NCI-H69 (cell line): ENCODE data around the gene ADORA2B.

ENCODE experiments used
- DNase-seq: peaks from one replicate; lab custom pipeline; 2025; lab: John Stamatoyannopoulos, UW

Gene ADORA2B

DNA sequence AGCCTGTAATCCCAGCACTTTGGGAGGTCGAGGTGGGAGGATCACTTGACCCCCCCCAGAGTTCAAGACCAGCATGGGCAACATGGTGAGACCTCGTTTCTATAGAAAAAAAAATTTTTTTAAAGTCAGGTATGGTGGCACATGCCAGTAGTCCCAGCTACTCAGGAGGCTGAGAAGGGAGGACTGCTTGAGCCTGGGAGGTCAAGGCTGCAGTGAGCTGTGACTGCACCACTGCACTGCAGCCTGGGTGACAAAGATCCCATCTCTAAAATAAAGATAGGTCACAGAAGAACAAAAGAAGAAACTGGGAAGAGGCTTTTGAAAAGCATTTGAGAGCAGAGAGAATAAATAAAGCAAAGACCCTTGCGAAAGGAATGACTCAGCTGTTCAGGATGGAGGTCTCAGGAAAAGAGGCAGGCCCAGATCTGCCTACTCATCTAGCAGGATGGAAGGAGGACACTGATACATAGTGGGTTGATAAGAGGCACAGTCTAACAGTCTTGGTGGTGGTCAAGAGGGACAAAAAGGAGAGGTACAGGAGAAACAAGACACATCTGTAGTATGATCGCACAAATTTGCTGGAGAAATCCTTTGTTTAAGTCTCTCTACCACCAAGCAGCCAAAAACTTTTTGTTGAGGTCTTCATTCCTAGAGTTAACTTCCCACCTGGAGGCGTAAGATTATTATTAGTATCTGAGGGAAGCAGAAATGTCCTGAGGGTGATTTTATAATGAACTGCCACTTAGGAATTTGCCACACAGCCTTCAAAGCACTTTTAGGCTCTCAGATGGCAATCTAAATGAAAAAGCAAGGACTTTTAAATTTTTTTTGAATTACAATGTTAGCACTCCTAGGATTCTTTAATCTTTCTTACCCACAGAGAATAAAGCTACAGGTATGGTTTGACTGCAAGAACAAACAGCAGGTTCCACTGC is 37.0 kb downstream of the ADORA2B start:
- DNase-seq: no peak

DNA sequence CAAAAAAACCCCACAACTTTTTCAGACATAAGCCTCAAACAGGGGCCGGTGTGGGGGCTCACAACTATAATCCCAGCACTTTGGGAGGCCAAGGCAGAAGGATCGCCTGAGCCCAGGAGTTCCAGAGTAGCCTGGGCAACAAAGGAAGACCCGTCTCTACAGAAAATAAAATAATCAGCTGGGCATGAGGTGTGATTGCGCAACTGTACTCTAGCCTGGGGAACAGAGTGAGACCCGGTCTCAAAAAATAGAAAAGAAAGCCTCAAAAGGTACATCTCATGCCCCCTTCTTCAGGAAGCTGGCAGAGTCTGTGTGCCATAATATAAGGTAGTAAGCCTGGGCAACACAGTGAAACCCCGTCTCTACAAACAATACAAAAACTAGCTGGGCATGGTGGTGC is 51.4 kb downstream of the ADORA2B start:
- no peak for DNase-seq

DNA sequence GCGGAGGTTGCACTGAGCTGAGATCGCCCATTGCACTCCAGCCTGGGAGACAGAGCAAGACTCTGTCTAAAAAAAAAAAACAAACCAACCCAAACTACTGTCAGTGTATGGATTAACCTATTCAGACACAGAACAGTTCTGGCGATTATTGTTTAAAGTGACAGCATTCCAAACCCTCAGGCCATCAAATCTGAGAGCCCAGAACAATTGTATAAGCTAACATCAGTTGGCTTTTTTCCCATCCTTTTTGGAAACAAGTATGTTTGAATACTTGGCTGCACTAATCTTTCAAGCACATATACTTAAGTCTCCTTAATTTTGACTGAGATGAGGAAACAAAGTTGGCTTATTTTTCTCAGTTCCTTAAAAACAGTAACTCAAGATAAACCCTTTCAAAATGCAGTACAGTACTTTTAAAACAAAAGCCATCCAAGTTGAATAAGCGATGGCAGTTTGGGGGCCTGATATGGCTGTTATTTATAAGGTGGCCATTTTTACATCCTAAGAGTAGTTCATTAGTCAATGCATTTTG is 53.2 kb downstream of the ADORA2B start:
- no peak for DNase-seq

DNA sequence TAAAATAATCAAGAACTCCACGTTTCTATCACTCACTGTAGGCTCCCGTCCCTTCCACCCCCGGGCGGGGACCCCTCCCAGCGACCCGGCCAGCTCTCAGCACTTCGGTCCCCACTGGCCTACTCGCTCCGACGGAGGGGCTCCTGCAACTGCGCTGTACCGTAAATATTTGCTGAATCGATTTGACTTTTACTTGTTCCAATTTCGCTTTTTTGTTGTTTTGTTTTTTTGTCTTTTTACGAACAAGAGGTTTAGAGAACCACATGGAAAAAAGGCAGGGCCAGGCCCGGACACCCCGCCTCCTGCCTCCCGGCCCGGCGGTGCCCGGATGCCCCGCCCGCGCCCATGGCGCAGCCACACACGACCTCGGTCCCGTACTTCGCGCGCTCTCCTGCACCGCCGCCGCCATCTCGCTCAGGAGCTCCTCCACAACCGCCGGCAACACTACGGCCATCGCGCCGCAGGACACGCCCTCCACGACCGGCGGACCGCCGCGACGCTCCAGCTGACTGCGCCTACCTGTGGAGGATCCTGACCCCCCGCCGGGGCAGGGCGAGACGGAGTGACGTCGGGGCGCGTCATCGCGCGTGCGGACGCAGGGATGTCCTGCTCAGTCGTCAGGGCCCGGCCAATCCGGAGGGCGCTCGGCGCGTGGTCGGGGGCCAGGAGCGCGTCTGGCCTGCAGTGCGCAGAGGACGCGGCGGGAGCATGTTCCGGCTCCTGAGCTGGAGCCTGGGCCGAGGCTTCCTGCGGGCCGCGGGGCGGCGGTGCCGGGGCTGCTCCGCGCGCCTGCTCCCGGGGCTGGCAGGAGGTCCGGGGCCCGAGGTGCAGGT is 54.4 kb downstream of the ADORA2B start, which contains the start of the genes TTC19 and ZSWIM7:
Gene TTC19, plus strand, starts transcription at position 684 of the 833 bp plus-strand sequence. Its CDS starts 25 bp downstream, at position 709.
Gene ZSWIM7, minus strand, starts transcription at position 564 of the 833 bp plus-strand sequence. Its CDS starts 110 bp downstream, at position 454.
- DNase-seq: peak; percentile 94

DNA sequence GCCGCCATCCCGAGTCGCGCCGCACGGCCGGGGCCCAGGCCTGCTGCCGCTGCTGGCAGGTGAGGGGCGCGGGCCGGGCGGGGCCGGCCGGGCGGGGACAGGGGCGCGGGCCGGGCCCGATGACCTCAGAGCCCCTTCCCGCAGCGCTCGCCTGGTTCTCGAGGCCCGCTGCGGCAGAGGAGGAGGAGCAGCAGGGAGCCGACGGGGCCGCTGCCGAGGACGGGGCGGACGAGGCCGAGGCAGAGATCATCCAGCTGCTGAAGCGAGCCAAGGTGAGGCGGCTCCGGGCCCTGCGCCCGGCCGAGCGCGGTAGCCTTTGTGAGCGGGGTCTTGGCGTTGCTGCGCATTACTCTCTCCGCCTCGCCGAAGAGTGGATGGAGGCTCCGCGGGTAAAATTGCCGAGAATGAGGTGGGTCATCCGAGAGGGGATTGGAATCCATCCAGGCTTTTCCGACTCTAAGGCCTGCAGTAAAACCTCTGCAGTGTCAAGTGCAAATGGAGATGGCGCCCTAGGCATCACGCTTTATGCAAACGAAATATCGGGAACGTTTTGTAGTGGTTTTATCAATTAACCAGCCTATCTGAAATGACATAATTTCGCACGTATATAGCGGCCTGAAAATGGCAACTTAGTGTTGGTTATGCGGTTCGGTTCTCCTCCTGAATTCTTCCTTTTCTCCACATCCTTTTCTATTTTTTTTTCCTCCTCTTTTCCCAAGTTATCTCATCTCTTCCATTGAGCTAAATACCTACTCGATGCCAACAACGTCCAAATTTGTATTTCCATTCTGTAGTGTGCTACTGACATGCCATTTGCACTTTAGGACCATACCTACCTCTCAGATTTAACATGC is 55.3 kb downstream of the ADORA2B start:
- peak; percentile 71 for DNase-seq

DNA sequence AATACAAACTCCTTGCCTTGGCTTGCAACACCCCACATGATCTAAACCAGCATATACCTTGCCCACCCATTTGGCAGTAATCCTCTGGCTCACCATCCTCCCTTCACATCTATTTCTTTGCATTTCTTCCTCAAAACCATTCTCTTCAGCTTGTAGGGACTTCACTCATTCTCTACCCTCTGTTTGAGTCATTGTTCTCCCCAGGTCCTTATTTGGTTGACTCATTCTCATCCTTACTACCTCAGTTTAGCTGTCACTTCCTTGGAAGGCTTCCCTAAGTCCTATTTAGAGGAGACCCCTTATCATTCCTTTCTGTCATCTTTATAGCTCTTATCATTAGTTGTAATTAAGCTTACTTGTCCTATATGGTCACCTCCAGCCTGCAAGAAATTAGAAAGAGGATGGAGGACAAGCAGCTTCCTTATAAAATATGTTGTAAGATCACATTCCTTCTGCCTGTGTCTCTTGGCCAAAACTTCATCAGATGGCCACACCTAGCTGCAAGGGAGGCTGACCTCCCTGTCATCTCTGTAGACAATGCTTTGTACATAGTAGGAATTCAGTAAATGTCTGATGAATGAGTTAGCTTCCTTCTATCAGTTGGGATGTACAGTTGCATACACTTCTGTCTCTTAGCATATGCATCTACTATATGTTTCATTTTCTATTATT is 56.4 kb downstream of the ADORA2B start:
- no peak for DNase-seq

DNA sequence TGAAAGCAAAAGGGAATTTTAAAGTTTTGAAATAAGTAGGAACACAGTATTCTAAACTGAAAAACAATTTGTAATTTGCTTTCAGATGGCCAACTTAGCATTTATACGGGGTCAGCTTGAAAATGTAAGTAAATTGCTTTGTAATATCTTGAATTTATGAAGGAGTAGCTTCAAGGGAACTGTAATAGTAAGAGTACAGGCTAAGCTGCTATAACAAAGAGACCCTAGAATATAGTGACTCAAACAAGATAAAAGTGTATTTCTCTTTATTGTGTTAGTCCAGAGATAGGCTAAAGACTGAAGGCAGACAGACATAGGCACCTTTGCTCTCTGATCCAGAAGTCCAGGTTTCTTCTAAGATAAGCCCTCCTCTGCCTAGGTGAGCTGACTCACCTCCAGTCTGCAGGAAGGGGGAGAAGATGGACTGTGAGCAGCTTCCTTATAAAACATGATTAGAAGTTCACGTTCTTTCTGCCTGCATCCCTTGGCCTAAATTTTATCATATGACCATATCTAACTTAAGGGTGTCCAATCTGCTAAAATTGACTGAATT is 57.9 kb downstream of the ADORA2B start:
- DNase-seq: no peak

DNA sequence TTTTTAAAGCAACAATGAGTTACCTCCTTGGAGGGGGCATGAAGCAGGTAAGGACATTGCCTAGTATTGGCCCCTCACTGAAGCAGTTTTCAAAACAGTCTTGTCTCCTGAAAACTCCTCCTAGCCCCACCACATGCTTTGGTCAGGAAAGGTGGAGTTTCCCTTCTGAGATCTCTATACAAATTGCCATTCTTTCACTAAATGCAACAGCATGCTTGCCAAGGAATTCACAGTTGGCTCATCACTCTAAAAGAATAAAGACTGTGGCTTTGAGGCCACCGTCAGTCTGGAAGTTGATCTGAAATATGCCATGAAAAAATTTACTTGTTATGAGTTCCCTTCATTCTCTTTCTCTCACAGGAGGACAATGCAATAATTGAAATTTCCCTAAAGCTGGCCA is 58.9 kb downstream of the ADORA2B start:
- DNase-seq: no peak

DNA sequence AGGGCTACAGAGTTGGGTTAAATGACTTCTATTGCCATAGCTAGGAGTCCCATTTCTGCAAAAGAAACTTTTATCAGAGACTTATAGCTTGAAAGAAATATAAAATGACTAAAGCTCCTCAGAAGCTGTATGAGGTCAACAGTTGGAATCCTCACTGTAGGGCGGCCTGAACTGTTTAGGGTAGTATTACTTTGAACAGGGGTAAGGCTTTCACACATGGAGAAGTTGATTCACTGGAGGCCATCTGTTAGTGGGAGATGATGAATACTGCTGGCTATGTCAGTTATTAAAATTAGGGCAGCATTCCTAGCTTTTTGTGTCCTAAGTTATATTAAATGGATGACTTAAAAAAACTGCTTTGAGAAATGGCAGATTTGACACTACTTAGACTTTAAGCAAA is 60.7 kb downstream of the ADORA2B start:
- DNase-seq: no peak

DNA sequence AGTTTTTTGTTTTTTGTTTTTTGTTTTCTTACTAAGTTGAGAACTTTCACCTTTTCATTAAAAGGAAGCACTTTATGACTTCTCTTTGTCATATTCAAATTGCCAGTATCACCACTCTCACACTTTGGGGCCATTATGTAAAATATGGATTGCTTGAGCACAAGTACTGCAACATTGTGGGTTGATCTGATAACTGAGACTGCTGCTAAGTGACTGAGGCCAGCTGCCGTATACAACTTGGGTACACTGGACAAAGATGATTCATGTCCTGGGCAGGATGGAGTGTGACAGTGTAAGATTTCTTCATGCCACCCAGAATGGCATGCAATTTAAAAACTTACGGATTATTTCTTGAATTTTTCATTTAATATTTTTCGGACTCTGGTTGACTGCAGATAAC is 62.5 kb downstream of the ADORA2B start:
- no peak for DNase-seq

DNA sequence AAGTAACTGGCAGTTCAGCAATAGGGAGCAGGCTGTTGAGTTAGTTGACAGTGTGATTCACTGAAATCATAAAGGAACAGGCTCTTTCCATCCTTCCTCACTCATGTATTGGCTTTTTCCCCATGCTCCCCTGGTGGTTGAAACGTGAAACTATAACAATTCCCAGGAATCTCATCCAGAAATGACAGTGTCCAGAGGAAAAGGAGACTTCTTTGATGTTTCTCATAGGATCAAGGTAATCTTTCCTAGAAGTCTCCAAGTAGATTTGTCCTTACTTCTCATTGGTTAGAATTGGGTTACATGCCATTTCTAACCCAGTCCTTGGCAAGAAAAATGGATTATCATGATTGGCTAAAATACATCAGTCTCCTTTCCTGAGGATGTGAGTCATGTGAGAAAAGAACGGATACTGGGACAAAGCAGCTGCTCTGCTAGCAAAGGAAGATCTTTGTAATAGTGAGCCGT is 69.0 kb downstream of the ADORA2B start:
- DNase-seq: peak; percentile 21

DNA sequence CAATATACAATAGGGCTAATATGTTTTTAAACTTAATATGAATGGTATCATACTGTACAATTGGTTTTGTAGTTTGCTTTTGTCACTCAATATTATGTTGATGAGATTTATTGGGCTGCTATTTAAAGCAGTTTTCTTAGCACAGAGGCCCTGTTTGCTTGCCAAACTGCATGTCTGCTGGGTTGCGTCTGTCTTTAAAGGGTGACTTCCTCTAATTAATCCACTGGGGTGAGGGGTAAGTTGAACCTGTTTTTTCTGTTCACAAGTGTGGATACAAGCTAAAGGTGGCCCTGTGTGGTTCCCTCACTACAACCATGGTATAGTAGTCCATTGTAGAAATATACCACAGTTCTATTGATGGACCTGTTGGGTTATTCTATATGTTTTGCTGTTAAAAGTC is 74.4 kb downstream of the ADORA2B start:
- DNase-seq: no peak

DNA sequence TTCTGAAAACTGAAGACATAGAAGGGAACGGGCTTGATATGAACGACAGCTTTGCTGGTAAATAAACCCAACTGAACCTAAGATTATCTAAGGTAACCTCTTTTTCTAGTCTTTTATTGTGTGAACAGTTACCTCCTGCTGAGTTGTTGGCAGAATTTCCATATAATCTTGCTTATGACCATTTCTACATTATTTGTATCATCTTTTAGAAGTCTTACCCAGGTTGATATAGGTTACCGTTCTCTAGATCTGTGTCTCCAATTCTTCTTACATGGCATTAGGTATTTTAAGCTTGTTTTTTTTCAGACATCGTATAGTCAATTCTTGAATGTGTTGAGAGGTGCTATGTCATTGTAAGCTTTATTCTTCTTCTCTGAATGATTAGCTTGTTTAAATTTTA is 79.0 kb downstream of the ADORA2B start:
- no peak for DNase-seq

DNA sequence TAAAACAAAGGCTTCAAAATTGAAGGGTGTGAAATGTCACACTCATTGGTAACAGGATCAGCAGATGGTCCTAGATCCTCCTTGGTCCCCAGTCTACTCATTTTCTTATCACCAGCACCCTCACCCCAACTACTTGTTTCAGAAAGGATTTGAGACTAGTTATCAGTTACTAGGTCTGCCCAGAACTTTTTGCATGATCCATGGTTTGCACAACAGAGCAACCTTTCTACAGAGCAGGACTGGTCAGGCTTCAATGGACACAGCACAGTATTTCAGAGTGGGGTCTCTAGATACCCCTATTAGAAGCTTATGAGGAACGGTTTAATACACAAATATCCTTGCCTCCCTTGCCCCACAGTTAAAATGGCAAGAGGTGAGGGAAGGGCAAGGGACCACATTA is 80.3 kb downstream of the ADORA2B start:
- DNase-seq: no peak
